ENCODE data around the gene IGF1.

The IGF1 gene

DNA sequence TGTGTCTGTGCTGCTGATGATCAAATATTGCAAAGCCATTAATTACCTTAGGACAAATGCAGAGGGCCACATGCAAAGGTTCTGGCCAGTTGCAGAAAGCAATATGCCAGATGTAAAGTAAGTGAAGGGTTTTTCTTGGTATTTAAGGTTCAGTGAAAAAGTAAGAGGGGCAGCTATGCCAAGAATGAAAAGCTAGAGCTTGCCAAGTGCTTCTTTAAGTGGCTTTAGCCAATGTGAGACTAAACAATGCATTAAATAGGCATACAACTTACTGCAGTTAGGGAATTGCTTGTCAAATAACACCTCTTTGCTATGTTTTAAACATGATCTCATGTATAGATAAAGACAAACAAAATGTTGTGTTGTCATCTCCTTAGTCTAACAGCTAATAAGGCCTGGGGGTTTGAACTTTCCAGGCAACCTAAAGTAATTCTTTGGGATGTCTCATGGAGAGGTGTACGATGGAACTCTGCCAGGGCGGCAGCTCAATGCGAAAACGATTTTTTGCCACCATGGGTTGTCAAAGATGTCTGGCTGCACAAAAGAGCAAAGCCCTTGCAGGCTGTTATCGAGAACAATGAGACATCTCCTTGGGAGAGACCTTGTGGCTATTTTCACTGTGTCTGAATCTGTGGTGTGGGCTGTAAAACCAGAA lies 12.0 kb downstream of the IGF1 start:
- no peak for DNase-seq (ENCODE audit: low read depth)
- TF ChIP-seq, protein P1, sequence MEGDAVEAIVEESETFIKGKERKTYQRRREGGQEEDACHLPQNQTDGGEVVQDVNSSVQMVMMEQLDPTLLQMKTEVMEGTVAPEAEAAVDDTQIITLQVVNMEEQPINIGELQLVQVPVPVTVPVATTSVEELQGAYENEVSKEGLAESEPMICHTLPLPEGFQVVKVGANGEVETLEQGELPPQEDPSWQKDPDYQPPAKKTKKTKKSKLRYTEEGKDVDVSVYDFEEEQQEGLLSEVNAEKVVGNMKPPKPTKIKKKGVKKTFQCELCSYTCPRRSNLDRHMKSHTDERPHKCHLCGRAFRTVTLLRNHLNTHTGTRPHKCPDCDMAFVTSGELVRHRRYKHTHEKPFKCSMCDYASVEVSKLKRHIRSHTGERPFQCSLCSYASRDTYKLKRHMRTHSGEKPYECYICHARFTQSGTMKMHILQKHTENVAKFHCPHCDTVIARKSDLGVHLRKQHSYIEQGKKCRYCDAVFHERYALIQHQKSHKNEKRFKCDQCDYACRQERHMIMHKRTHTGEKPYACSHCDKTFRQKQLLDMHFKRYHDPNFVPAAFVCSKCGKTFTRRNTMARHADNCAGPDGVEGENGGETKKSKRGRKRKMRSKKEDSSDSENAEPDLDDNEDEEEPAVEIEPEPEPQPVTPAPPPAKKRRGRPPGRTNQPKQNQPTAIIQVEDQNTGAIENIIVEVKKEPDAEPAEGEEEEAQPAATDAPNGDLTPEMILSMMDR (IDR thresholded peaks at IDR 0.05; ENCODE audit: control insufficient read depth, insufficient read depth, low read depth, low read length, missing control alignments) = no peak
- no peak overlapping the region for H3K4me3 ChIP-seq (ENCODE audit: control insufficient read depth, low read depth, low read length)

DNA sequence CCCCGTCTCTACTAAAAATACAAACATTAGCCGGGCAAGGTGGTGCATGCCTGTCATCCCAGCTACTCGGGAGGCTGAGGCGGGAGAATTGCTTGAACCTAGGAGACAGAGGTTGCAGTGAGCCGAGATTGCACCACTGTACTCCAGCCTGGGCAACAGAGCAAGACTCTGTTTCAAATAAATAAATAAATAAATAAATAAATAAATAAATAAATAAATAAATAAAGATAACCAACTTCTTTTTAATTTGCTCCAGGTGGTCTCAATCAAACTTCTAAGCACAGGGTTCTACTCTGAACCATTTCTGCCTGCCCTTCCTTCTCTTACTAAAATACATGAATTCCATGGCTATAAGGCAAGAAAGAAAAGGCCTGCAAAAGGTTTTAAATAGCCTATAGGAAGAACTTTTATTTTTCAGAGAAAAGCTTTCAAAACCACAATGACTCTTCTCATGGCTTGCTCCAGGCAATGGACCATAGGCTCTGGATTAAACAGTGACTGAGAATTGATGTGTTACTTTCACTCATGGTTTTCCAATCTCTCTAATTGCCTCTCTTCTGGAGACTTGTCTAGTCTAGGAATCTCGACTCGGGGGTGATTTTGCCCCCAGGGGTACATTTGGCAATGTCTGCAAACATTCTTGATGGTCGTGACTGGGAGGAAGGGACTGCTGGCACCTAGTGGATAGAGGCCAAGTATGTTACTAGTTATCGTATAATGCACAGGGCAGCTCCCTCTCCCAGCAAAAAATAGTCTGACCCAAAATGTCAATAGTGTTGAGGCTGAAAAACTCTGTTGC lies 14.4 kb downstream of the IGF1 start:
- TF ChIP-seq, protein P1 (IDR thresholded peaks at IDR 0.05; ENCODE audit: control insufficient read depth, insufficient read depth, low read depth, low read length, missing control alignments) = no peak
- no peak overlapping the region for H3K4me3 ChIP-seq (ENCODE audit: control insufficient read depth, low read depth, low read length)
- no peak for DNase-seq (ENCODE audit: low read depth)

GRCh38 chr12:102463659-102464249 lies 16.6 kb downstream of the IGF1 start:
- no peak for DNase-seq (ENCODE audit: low read depth)
- TF ChIP-seq, protein P1 (IDR thresholded peaks at IDR 0.05; ENCODE audit: control insufficient read depth, insufficient read depth, low read depth, low read length, missing control alignments) = no peak
- no peak overlapping the region for H3K4me3 ChIP-seq (ENCODE audit: control insufficient read depth, low read depth, low read length)

DNA sequence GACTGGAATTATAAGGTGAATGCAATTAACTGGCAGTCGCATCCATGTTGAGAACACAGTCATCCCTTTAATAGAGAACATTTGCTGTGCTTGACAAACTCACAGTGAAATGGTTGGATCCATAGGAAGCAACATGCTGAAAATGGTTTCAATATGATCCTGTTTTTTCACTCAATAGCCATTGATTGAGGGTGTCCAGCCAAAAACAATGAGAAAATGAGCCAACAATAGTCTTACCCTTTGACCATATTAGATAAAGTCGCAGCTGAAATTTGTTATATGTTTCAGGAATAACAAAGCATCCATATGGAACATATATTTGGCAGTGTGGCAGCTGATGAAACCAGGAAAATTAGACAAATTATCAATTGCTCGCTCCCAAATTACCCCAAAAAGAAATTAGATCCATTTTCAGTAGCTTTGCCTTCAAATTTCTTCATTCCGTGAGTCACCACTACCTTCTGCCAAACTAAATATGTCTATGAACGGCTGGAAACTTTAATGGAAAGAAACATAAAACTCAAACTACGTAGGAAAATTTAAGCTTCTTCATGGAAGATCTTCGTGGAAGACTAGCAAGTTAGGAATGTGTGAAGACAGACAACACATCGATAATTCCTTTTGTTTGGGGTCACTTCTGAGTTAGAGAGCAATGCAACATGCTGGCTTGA lies 17.4 kb downstream of the IGF1 start:
- H3K4me3 ChIP-seq (ENCODE audit: control insufficient read depth, low read depth, low read length) = no peak overlapping the region
- peak; percentile 51 for DNase-seq (ENCODE audit: low read depth)
- TF ChIP-seq, protein P1 (IDR thresholded peaks at IDR 0.05; ENCODE audit: control insufficient read depth, insufficient read depth, low read depth, low read length, missing control alignments) = no peak

DNA sequence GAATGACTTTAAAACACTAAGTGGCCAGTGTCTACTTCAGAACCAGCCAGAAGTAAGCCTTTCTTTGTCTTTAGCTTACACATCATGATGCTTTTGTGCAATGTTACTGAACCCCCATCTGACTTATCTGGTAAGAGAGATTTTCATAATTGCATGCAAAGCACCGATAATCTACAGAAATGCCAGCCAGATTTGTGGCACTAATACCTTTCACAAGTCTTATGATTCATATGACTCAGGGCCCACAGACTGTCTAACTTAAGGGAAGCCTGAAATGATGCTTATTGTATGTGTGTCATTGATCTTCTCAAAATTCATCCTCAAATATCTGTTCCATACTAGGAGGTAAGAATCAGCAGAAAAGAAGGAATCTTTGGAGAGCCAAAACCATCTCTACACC lies 18.0 kb downstream of the IGF1 start:
- no peak overlapping the region for H3K4me3 ChIP-seq (ENCODE audit: control insufficient read depth, low read depth, low read length)
- TF ChIP-seq, protein P1 (IDR thresholded peaks at IDR 0.05; ENCODE audit: control insufficient read depth, insufficient read depth, low read depth, low read length, missing control alignments) = no peak
- peak; percentile 20 for DNase-seq (ENCODE audit: low read depth)

GRCh38 chr12:102461501-102461900 lies 18.9 kb downstream of the IGF1 start:
- TF ChIP-seq, protein P1 (IDR thresholded peaks at IDR 0.05; ENCODE audit: control insufficient read depth, insufficient read depth, low read depth, low read length, missing control alignments) = no peak
- H3K4me3 ChIP-seq (ENCODE audit: control insufficient read depth, low read depth, low read length) = no peak overlapping the region
- no peak for DNase-seq (ENCODE audit: low read depth)
